Measurements from ENCODE around the gene ATP5PB. TPM values are rescaled to one million over a fixed set of nuclear protein-coding genes. Genes with fewer than 3 reads are reported as not detected.

The ATP5PB gene
- polyA plus RNA-seq, 1 donor from 2014 or later = 597 TPM

DNA sequence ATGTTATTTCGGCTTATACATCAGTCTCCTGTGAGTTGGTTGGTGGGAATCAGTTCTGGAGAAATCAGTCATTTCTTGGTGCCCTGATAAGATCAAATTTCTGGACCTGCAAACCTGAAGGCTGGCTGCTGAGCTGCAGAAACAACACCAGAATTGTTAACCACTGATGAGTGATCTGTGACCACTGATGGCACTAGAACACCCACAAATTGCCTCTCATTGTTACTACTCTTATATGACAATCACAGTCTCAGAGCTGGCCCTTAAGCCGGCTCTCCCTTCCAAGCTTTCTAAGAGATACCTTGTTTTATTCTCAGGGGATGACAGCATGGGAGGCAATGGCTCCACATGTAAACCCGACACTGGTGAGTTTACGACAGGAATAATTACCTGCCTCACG, 26.4 kb downstream of the ATP5PB start:
- H3K9me3 ChIP-seq (ENCODE audit: low read length) = no peaks in the 10 kb centered on the region
- H3K27ac ChIP-seq (ENCODE audit: low read length) = no peak overlapping the region
- TF ChIP-seq SMC3 (conservative IDR thresholded peaks at IDR 0.05; ENCODE audit: poor library complexity) (no peak), POLR2AphosphoS5 (IDR thresholded peaks at IDR 0.05) (no peak), MXI1 (conservative IDR thresholded peaks at IDR 0.05; ENCODE audit: poor library complexity, severe bottlenecking) (no peak), TAF1 (IDR thresholded peaks at IDR 0.05; ENCODE audit: low read depth) (no peak), RAD21 (conservative IDR thresholded peaks at IDR 0.05) (no peak), EZH2 (IDR thresholded peaks at IDR 0.05; ENCODE audit: borderline replicate concordance, insufficient read depth, low read length, poor library complexity, severe bottlenecking) (no peak), EP300 (conservative IDR thresholded peaks at IDR 0.05; ENCODE audit: poor library complexity, severe bottlenecking) (no peak)
- TF ChIP-seq, protein P1, sequence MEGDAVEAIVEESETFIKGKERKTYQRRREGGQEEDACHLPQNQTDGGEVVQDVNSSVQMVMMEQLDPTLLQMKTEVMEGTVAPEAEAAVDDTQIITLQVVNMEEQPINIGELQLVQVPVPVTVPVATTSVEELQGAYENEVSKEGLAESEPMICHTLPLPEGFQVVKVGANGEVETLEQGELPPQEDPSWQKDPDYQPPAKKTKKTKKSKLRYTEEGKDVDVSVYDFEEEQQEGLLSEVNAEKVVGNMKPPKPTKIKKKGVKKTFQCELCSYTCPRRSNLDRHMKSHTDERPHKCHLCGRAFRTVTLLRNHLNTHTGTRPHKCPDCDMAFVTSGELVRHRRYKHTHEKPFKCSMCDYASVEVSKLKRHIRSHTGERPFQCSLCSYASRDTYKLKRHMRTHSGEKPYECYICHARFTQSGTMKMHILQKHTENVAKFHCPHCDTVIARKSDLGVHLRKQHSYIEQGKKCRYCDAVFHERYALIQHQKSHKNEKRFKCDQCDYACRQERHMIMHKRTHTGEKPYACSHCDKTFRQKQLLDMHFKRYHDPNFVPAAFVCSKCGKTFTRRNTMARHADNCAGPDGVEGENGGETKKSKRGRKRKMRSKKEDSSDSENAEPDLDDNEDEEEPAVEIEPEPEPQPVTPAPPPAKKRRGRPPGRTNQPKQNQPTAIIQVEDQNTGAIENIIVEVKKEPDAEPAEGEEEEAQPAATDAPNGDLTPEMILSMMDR (IDR thresholded peaks at IDR 0.05; ENCODE audit: poor library complexity, severe bottlenecking) = no peak
- TF ChIP-seq, protein P2, sequence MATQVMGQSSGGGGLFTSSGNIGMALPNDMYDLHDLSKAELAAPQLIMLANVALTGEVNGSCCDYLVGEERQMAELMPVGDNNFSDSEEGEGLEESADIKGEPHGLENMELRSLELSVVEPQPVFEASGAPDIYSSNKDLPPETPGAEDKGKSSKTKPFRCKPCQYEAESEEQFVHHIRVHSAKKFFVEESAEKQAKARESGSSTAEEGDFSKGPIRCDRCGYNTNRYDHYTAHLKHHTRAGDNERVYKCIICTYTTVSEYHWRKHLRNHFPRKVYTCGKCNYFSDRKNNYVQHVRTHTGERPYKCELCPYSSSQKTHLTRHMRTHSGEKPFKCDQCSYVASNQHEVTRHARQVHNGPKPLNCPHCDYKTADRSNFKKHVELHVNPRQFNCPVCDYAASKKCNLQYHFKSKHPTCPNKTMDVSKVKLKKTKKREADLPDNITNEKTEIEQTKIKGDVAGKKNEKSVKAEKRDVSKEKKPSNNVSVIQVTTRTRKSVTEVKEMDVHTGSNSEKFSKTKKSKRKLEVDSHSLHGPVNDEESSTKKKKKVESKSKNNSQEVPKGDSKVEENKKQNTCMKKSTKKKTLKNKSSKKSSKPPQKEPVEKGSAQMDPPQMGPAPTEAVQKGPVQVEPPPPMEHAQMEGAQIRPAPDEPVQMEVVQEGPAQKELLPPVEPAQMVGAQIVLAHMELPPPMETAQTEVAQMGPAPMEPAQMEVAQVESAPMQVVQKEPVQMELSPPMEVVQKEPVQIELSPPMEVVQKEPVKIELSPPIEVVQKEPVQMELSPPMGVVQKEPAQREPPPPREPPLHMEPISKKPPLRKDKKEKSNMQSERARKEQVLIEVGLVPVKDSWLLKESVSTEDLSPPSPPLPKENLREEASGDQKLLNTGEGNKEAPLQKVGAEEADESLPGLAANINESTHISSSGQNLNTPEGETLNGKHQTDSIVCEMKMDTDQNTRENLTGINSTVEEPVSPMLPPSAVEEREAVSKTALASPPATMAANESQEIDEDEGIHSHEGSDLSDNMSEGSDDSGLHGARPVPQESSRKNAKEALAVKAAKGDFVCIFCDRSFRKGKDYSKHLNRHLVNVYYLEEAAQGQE (IDR thresholded peaks at IDR 0.05; ENCODE audit: borderline replicate concordance) = no peak
- no peak overlapping the region for H3K4me3 ChIP-seq (ENCODE audit: low read length)
- no peak overlapping the region for H3K9ac ChIP-seq (ENCODE audit: low read length)
- no peaks in the 10 kb centered on the region for H3F3A ChIP-seq (ENCODE audit: insufficient read depth, low read length, poor library complexity, severe bottlenecking)
- no peaks in the 10 kb centered on the region for H3K36me3 ChIP-seq (ENCODE audit: insufficient read depth, low read length)
- no peaks in the 10 kb centered on the region for H3K27me3 ChIP-seq (ENCODE audit: insufficient read depth, low read depth, low read length)
- no peaks in the 10 kb centered on the region for H3K9me2 ChIP-seq (ENCODE audit: insufficient read depth, low read length)
- no peak overlapping the region for H3K4me2 ChIP-seq (ENCODE audit: low read length)
- no peak overlapping the region for H2AFZ ChIP-seq (ENCODE audit: low read depth, low read length)
- no peaks in the 10 kb centered on the region for H3K79me2 ChIP-seq (replicated peaks; ENCODE audit: insufficient read depth, low read length)
- H4K20me1 ChIP-seq (ENCODE audit: insufficient read depth) = no peaks in the 10 kb centered on the region

DNA sequence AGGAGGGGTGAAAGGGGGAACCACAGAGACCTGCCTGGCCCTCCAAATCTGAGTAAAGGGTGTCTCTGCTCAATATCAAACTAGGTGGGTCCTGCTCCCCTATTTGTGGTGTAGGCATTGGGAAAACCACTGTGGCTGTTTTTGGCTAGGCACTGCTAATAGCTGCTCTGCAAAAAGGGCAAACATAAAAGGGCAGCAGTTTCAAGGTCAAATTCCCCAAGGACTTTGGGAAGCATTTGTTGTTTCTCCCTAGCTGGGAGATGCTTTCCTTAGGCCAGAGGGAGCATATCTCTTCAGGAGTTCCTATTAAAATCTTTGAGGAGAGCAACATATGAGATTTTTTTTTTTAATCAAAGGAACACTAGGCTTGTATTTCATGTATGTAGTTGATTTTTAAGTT, 26.9 kb downstream of the ATP5PB start:
- Histone ChIP-seq H3K4me2 (ENCODE audit: low read length) (no peak overlapping the region), H3K4me3 (ENCODE audit: low read length) (no peak overlapping the region), H3K27me3 (ENCODE audit: insufficient read depth, low read depth, low read length) (no peaks in the 10 kb centered on the region), H3K79me2 (replicated peaks; ENCODE audit: insufficient read depth, low read length) (no peaks in the 10 kb centered on the region), H3K9me2 (ENCODE audit: insufficient read depth, low read length) (no peaks in the 10 kb centered on the region), H3F3A (ENCODE audit: insufficient read depth, low read length, poor library complexity, severe bottlenecking) (no peaks in the 10 kb centered on the region), H3K9me3 (ENCODE audit: low read length) (no peaks in the 10 kb centered on the region), H3K27ac (ENCODE audit: low read length) (no peak overlapping the region), H3K9ac (ENCODE audit: low read length) (no peak overlapping the region), H2AFZ (ENCODE audit: low read depth, low read length) (no peak overlapping the region), H3K36me3 (ENCODE audit: insufficient read depth, low read length) (no peaks in the 10 kb centered on the region), H4K20me1 (ENCODE audit: insufficient read depth) (no peaks in the 10 kb centered on the region)
- no peak for TF ChIP-seq EP300 (conservative IDR thresholded peaks at IDR 0.05; ENCODE audit: poor library complexity, severe bottlenecking)
- no peak for TF ChIP-seq POLR2AphosphoS5 (IDR thresholded peaks at IDR 0.05)
- TF ChIP-seq EZH2 (IDR thresholded peaks at IDR 0.05; ENCODE audit: borderline replicate concordance, insufficient read depth, low read length, poor library complexity, severe bottlenecking) = no peak
- TF ChIP-seq, protein P2 (IDR thresholded peaks at IDR 0.05; ENCODE audit: borderline replicate concordance) = no peak
- no peak for TF ChIP-seq TAF1 (IDR thresholded peaks at IDR 0.05; ENCODE audit: low read depth)
- TF ChIP-seq RAD21 (conservative IDR thresholded peaks at IDR 0.05) = no peak
- TF ChIP-seq, protein P1 (IDR thresholded peaks at IDR 0.05; ENCODE audit: poor library complexity, severe bottlenecking) = no peak
- TF ChIP-seq MXI1 (conservative IDR thresholded peaks at IDR 0.05; ENCODE audit: poor library complexity, severe bottlenecking) = no peak
- TF ChIP-seq SMC3 (conservative IDR thresholded peaks at IDR 0.05; ENCODE audit: poor library complexity) = no peak
